Measurements from ENCODE around the gene KLK15. TPM values are rescaled to one million over a fixed set of nuclear protein-coding genes. Genes with fewer than 3 reads are reported as not detected.

Gene KLK15
- total RNA-seq, 2 donors from 2014 or later, result not detected

DNA sequence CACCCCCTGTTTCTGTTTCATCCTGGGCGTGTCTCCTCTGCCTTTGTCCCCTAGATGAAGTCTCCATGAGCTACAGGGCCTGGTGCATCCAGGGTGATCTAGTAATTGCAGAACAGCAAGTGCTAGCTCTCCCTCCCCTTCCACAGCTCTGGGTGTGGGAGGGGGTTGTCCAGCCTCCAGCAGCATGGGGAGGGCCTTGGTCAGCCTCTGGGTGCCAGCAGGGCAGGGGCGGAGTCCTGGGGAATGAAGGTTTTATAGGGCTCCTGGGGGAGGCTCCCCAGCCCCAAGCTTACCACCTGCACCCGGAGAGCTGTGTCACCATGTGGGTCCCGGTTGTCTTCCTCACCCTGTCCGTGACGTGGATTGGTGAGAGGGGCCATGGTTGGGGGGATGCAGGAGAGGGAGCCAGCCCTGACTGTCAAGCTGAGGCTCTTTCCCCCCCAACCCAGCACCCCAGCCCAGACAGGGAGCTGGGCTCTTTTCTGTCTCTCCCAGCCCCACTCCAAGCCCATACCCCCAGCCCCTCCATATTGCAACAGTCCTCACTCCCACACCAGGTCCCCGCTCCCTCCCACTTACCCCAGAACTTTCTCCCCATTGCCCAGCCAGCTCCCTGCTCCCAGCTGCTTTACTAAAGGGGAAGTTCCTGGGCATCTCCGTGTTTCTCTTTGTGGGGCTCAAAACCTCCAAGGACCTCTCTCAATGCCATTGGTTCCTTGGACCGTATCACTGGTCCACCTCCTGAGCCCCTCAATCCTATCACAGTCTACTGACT is 21.4 kb upstream of the KLK15 start, which contains the start of gene KLK3:
Gene KLK3, plus strand, starts transcription at position 280 of the 775 bp plus-strand sequence. Its CDS starts 41 bp downstream, at position 321.
- no peaks in the 10 kb centered on the region for H3K4me1 ChIP-seq
- no peaks in the 10 kb centered on the region for H3K27me3 ChIP-seq
- H3K36me3 ChIP-seq, result no peaks in the 10 kb centered on the region
- no peak within 1 kb of the TSS for H3K4me3 ChIP-seq
- no peak within 1 kb of the TSS for H3K27ac ChIP-seq
- TF ChIP-seq, protein P1, sequence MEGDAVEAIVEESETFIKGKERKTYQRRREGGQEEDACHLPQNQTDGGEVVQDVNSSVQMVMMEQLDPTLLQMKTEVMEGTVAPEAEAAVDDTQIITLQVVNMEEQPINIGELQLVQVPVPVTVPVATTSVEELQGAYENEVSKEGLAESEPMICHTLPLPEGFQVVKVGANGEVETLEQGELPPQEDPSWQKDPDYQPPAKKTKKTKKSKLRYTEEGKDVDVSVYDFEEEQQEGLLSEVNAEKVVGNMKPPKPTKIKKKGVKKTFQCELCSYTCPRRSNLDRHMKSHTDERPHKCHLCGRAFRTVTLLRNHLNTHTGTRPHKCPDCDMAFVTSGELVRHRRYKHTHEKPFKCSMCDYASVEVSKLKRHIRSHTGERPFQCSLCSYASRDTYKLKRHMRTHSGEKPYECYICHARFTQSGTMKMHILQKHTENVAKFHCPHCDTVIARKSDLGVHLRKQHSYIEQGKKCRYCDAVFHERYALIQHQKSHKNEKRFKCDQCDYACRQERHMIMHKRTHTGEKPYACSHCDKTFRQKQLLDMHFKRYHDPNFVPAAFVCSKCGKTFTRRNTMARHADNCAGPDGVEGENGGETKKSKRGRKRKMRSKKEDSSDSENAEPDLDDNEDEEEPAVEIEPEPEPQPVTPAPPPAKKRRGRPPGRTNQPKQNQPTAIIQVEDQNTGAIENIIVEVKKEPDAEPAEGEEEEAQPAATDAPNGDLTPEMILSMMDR (IDR thresholded peaks at IDR 0.05), result no peak
- H3K9me3 ChIP-seq, result no peaks in the 10 kb centered on the region
- no peak for DNase-seq (ENCODE audit: low spot score)

DNA sequence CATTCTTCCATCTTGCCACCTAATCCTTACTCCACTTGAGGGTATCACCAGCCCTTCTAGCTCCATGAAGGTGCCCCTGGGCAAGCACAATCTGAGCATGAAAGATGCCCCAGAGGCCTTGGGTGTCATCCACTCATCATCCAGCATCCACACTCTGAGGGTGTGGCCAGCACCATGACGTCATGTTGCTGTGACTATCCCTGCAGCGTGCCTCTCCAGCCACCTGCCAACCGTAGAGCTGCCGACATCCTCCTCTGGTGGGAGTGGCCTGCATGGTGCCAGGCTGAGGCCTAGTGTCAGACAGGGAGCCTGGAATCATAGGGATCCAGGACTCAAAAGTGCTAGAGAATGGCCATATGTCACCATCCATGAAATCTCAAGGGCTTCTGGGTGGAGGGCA is 18.2 kb upstream of the KLK15 start:
- Histone ChIP-seq H3K4me1 (no peaks in the 10 kb centered on the region), H3K27ac (no peak overlapping the region), H3K27me3 (no peaks in the 10 kb centered on the region), H3K4me3 (no peak overlapping the region), H3K36me3 (no peaks in the 10 kb centered on the region), H3K9me3 (no peaks in the 10 kb centered on the region)
- TF ChIP-seq, protein P1 (IDR thresholded peaks at IDR 0.05), result no peak
- DNase-seq (ENCODE audit: low spot score), result no peak

DNA sequence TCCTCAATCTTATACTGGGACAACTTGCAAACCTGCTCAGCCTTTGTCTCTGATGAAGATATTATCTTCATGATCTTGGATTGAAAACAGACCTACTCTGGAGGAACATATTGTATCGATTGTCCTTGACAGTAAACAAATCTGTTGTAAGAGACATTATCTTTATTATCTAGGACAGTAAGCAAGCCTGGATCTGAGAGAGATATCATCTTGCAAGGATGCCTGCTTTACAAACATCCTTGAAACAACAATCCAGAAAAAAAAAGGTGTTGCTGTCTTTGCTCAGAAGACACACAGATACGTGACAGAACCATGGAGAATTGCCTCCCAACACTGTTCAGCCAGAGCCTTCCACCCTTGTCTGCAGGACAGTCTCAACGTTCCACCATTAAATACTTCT is 17.4 kb upstream of the KLK15 start:
- Histone ChIP-seq H3K27ac (no peak overlapping the region), H3K9me3 (no peaks in the 10 kb centered on the region), H3K4me3 (no peak overlapping the region), H3K36me3 (no peaks in the 10 kb centered on the region), H3K27me3 (no peaks in the 10 kb centered on the region), H3K4me1 (no peaks in the 10 kb centered on the region)
- DNase-seq (ENCODE audit: low spot score), result no peak
- TF ChIP-seq, protein P1 (IDR thresholded peaks at IDR 0.05), result no peak

DNA sequence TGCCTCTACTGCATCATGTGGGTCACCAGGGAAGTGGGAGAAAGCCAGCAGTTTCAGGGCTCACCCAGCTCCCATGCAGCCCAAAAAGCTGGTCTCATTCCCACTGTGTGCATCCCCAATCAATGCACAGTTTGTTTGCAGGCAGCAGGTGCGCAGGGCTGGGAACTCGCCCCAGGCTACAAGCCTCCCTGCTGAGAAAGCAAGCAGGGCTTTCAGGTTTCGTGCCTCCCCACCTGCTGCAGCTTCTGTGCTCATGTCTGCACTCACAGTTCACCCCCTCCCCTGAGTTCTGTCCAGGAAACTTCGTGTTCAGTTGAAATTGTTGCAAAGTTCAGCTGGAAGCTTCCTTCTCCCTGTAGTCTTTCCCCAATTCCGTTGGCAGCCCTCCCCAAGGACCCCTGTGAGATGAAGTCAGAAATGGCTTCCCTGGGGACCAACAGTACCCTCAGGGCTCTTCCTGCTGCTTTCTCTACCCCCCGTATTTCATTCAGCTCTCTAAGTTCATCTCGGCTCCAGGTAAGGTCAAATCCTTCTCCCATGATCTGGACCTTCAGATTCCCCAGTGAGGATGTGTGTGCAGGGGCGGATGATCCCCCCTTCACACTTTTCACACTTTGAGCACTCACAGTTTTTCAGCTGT is 11.0 kb upstream of the KLK15 start:
- Histone ChIP-seq H3K27me3 (no peaks in the 10 kb centered on the region), H3K27ac (no peak overlapping the region), H3K4me3 (no peak overlapping the region), H3K36me3 (no peaks in the 10 kb centered on the region), H3K4me1 (no peaks in the 10 kb centered on the region), H3K9me3 (peaks cover 0 to 27% of the 10 kb centered on the region in 2 donors)
- no peak for DNase-seq (ENCODE audit: low spot score)
- TF ChIP-seq, protein P1 (IDR thresholded peaks at IDR 0.05), result no peak

DNA sequence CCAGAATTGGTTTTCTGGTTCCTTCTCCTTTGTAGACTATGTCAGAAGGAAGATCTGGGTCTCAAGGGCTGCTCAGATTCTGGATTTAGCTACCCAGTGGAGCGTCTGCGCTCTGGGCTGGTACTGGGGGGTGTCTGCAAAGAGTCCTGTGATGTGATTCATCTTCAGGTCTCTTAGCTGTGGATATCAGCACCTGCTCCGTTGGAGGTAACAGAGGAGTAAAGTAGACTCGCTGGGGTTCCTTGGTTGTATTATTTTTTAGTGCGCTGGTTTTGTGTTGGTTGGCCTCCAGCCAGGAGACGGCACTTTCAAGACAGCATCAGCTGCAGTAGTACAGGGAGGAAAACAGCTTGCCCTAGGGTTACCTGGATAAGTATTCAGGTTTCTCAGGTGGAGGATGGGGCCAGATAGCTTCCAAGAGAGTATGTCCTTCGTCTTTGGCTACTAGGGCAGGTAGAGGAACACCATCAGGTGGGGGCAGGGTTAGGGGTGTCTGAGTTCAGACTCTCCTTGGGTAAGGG is 10.4 kb upstream of the KLK15 start:
- H3K4me1 ChIP-seq, result no peaks in the 10 kb centered on the region
- no peak overlapping the region for H3K4me3 ChIP-seq
- H3K27ac ChIP-seq, result no peak overlapping the region
- TF ChIP-seq, protein P1 (IDR thresholded peaks at IDR 0.05), result no peak
- H3K9me3 ChIP-seq, result peaks cover 0 to 27% of the 10 kb centered on the region in 2 donors
- H3K27me3 ChIP-seq, result no peaks in the 10 kb centered on the region
- H3K36me3 ChIP-seq, result no peaks in the 10 kb centered on the region
- DNase-seq (ENCODE audit: low spot score), result no peak
